Transverse colon (tissue), 4 donors: ENCODE results near the gene MATR3.

Experiments
- CTCF ChIP-seq, 5 experiments: fragments of 200-600 bp in 3 of 5; fragments of 450-650 bp in 2 of 5; sonication (generic) in 3 of 5; IDR thresholded peaks; 1 replicate in 2 of 5; 2 replicates in 3 of 5; pipeline ENCODE4 v1.5.1; 2016 to 2017; ENCODE audit warnings: antibody characterized with exemption in 5 of 5, inconsistent platforms in 3 of 5, mild to moderate bottlenecking in 2 of 5, moderate library complexity in 1 of 5
- EP300 ChIP-seq: sonication (generic); formaldehyde crosslinking; IDR thresholded peaks from one replicate; pipeline ENCODE4 v1.6.1; 2017; ENCODE audit warnings: antibody characterized with exemption, low read depth
- POLR2AphosphoS5 ChIP-seq, 3 donors: sonication (generic); formaldehyde crosslinking; IDR thresholded peaks; one replicate each; pipeline ENCODE4 v1.6.1; 2016; ENCODE audit warnings: antibody characterized with exemption in 3 of 3

GRCh38 chr5:139306197-139306596 is 12.7 kb downstream of the MATR3 start:
- no peak for TF ChIP-seq CTCF (IDR thresholded peaks at IDR 0.05)
- TF ChIP-seq POLR2AphosphoS5 (IDR thresholded peaks at IDR 0.05) = no peak
- no peak for TF ChIP-seq EP300
